Measurements from ENCODE around the gene MACF1. TPM values are rescaled to one million over a fixed set of nuclear protein-coding genes. Genes with fewer than 3 reads are reported as not detected.

MACF1 gene
- total RNA-seq, 4 donors from 2014 or later = 78.7 to 139 (median 113) TPM

- Histone ChIP-seq H3K4me1 (peaks cover 0 to 9% of the 10 kb centered on the region in 2 donors), H3K9me3 (no peaks in the 10 kb centered on the region), H3K27me3 (no peaks in the 10 kb centered on the region), H3K36me3 (peaks cover 7 to 74% of the 10 kb centered on the region in 2 donors), H3K4me3 (no peak overlapping the region), H3K27ac (no peak overlapping the region)
- intact Hi-C loops (cut with DNase I; ENCODE audit: low total_unique reads) = no loop called here
- DNase-seq = no peak
- in situ Hi-C loops (cut with MboI; ENCODE audit: low sequenced_read_pairs in 4 of 4) = no loop called here
- ATAC-seq = no peak
- no peak for TF ChIP-seq CTCF (IDR thresholded peaks at IDR 0.05 in 4 of 5, conservative IDR thresholded peaks at IDR 0.05 in 1 of 5)
- TF ChIP-seq POLR2A (IDR thresholded peaks at IDR 0.05) = no peak
Observed at GRCh38 chr1:39288735-39289465, 84.4 kb downstream of the MACF1 start.

DNA sequence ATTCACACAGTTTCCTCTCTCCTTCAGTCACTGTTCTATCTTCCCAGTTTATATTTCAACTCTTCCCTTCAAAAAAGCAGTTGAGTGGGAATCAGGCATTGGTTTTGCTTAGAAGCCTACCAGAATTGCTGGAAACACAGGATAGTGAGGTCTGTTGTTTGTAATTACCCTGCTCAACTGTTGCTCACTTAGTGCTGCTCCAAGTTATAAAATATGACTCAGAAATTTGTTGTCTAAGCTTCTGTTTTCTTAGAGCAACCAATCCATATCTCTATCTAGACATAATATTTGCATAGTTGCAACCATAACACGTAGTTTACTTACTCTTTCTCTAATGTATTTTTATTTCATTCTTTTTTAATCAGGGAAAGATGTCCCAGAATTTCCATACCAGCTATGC is 87.9 kb downstream of the MACF1 start:
- Histone ChIP-seq H3K27me3 (no peaks in the 10 kb centered on the region), H3K4me3 (no peak overlapping the region), H3K36me3 (peaks cover 5 to 67% of the 10 kb centered on the region in 2 donors), H3K27ac (no peak overlapping the region), H3K9me3 (no peaks in the 10 kb centered on the region), H3K4me1 (peaks cover 8 to 21% of the 10 kb centered on the region in 2 donors)
- in situ Hi-C loops (cut with MboI; ENCODE audit: low sequenced_read_pairs in 4 of 4) (no loop called here), intact Hi-C loops (cut with DNase I; ENCODE audit: low total_unique reads) (no loop called here)
- no peak for DNase-seq
- ATAC-seq = no peak
- no peak for TF ChIP-seq CTCF (IDR thresholded peaks at IDR 0.05 in 4 of 5, conservative IDR thresholded peaks at IDR 0.05 in 1 of 5)
- TF ChIP-seq POLR2A (IDR thresholded peaks at IDR 0.05) = no peak

DNA sequence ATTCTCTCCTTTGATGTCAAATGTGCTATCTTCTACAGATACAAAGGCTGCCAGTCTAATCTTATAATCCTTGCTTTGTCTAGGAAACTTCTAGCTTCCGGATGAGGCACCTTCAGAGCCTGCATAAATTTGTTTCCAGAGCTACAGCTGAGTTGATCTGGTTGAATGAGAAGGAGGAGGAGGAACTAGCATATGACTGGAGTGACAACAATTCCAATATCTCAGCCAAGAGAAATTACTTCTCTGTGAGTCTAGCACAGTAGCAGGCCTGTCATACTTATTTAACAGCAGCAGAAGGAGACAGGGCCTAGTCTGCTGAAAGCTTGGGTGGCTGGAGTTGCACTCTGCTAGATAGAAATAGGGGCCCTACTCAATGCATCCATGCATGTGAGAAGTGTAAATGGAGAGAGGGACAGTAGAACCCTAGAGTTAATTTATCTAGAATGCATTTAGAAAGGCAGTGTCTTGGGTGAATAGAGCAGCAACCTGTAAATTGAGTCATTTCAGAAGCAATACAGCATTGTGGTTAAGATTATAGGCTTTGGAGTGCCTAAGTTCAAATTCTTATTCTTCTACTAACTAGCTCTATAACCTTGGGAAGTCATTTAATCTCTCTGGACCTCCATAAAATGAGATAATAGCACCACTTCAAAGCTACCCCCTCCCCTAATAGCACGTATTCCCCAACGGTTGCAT is 89.0 kb downstream of the MACF1 start:
- peak; percentile 67 to 78 for ATAC-seq
- Histone ChIP-seq H3K27me3 (no peaks in the 10 kb centered on the region), H3K4me3 (no peak overlapping the region), H3K4me1 (peaks cover 8 to 21% of the 10 kb centered on the region in 2 donors), H3K27ac (peak overlapping the region; percentile 20 to 55 (median 24)), H3K36me3 (peaks cover 4 to 65% of the 10 kb centered on the region in 2 donors), H3K9me3 (no peaks in the 10 kb centered on the region)
- in situ Hi-C loops (cut with MboI; ENCODE audit: low sequenced_read_pairs in 4 of 4) (no loop called here), intact Hi-C loops (cut with DNase I; ENCODE audit: low total_unique reads) (no loop called here)
- DNase-seq = no peak
- TF ChIP-seq POLR2A (IDR thresholded peaks at IDR 0.05) (no peak), CTCF (IDR thresholded peaks at IDR 0.05 in 4 of 5, conservative IDR thresholded peaks at IDR 0.05 in 1 of 5) (no peak)

DNA sequence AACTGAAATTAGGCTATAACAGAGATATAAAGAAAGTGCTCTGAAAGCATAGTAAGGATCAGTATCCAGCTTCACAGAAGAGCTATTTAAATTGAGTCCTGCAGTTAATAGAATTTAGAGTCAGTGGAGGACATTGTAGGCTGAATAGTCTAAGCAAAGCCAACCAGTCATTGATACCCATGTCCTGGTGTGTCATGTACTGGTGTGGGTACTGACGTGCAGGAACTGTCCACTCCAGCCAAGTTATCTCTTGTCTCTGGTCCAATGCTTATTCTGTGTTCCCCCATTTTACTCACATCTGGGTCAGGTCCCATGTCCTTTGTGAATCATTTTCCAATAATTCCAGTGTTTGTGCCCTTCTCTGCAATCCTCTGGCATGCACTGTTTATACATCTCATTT is 90.0 kb downstream of the MACF1 start:
- Histone ChIP-seq H3K27ac (peak overlapping the region; percentile 19 to 55 (median 34)), H3K4me3 (no peak overlapping the region), H3K36me3 (peaks cover 4 to 69% of the 10 kb centered on the region in 2 donors), H3K9me3 (no peaks in the 10 kb centered on the region), H3K4me1 (peaks cover 8 to 21% of the 10 kb centered on the region in 2 donors), H3K27me3 (no peaks in the 10 kb centered on the region)
- TF ChIP-seq CTCF (IDR thresholded peaks at IDR 0.05 in 4 of 5, conservative IDR thresholded peaks at IDR 0.05 in 1 of 5) = no peak
- ATAC-seq (peak; percentile 64 to 86), DNase-seq (peak in 1 of 2 donors; percentile 22)
- intact Hi-C loops (cut with DNase I; ENCODE audit: low total_unique reads) (no loop called here), in situ Hi-C loops (cut with MboI; ENCODE audit: low sequenced_read_pairs in 4 of 4) (no loop called here)

Data from gastrocnemius medialis (tissue), 4 donors.